Erythroblast (primary cell): Measurements from ENCODE around the gene RAB44.

Experiments used
- DNase-seq, 2 experiments: peaks; one replicate each; lab custom pipeline; 2025; lab: John Stamatoyannopoulos, UW
- GATA1 ChIP-seq: IDR thresholded peaks from 2 replicates; pipeline ENCODE4 v1.6.1; 2011; ENCODE audit warnings: low read depth, mild to moderate bottlenecking, control low read depth, low read length, moderate library complexity
- POLR2A ChIP-seq: IDR thresholded peaks from 2 replicates; pipeline ENCODE4 v1.6.1; 2011; ENCODE audit warnings: mild to moderate bottlenecking, low read length

Gene RAB44

GRCh38 chr6:36757943-36758508 is 60.4 kb downstream of the RAB44 start:
- TF ChIP-seq GATA1: no peak
- TF ChIP-seq POLR2A: no peak
- no peak for DNase-seq

GRCh38 chr6:36758516-36759147 is 61.0 kb downstream of the RAB44 start:
- TF ChIP-seq POLR2A (no peak), GATA1 (no peak)
- DNase-seq: no peak

GRCh38 chr6:36759148-36759759 is 61.6 kb downstream of the RAB44 start:
- peak; percentile 73 to 86 for DNase-seq
- TF ChIP-seq POLR2A: no peak
- no peak for TF ChIP-seq GATA1

DNA sequence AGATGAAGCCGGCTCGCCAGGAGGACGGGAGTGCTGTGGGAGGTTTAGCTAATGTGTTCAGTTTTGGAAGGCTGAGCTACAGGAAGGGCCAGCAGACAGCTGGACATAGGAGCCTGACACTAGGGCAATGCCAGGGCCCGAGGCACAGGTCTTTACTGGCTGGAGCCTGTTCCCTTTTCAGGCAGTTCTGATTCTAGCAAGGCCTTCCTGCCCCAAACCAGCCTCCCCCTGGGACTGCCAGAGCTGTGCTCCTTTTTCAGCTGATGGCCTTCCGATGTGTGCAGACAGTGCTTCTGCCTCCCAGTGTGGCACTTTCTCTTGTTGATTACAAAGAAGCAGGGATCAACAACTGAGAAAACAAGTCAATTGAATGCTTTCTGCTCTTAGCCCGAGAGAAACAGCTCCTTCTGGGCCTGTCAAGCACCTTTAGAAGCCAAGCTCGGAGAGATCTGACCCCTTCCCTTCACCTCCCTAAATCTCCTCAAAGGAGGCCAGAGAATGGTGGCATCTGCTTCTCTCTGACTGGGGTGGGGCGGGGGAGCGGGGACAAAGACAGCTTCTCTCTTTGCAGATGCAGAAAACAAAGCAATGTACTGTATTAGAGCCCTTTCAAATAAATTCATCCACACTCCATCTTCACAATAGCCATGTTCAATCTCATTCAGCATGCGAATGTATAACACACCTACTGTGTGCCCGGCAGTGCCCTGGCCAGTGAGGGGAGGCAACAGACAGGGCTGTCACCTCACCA is 63.2 kb downstream of the RAB44 start:
- DNase-seq: no peak
- no peak for TF ChIP-seq POLR2A
- no peak for TF ChIP-seq GATA1

- DNase-seq: no peak
- TF ChIP-seq GATA1 (no peak), POLR2A (no peak)
Measured at GRCh38 chr6:36762123-36762522, 64.5 kb downstream of the RAB44 start.

DNA sequence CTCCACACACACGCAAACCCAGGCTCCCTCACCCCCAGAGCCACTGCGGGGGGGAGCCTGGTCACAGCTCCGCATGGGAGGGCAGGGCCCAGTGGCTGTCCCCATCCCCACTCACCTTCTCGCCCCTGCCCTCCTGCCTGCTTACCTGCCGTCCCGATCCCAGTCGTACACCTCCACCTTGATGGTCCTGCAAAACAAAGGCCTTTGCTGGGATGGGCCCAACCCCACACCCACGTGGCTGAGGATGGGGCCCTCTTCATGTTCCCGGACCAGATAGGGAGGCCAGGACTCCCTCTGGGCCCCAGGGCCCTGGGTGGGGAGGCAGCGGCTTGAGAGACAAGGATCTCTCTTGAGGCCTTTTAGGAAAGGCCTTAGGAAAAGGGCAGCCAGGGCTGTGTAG is 67.6 kb downstream of the RAB44 start:
- TF ChIP-seq GATA1 (no peak), POLR2A (no peak)
- DNase-seq: no peak

- DNase-seq: peak; percentile 80 to 90
- no peak for TF ChIP-seq GATA1
- no peak for TF ChIP-seq POLR2A
Measured at GRCh38 chr6:36765594-36766398, 68.2 kb downstream of the RAB44 start.

DNA sequence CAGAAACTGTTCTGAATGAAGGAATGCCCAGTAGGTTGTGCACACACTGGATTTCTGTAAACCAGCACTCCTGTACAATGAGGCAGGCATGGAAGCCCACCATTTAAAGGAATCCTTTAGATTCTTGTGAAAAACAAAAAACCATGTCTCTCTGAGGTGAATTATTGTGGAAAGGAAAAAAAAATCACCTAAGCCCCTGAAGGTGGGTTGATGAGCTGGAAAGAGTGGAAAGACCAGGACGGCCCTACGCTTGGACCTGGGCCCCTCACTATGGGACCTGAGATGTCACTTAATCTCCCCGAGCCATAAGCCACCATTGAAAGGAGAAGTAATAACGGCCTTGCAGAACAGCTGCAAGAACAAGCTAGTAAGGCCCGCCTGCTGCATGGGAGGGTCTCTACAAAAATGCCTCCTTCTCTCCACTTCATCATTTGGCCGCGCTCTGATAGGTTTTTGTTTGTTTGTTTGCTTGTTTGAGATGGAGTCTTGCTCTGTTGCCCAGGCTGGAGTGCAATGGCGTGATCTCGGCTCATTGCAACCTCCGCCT is 68.8 kb downstream of the RAB44 start:
- TF ChIP-seq POLR2A: no peak

DNA sequence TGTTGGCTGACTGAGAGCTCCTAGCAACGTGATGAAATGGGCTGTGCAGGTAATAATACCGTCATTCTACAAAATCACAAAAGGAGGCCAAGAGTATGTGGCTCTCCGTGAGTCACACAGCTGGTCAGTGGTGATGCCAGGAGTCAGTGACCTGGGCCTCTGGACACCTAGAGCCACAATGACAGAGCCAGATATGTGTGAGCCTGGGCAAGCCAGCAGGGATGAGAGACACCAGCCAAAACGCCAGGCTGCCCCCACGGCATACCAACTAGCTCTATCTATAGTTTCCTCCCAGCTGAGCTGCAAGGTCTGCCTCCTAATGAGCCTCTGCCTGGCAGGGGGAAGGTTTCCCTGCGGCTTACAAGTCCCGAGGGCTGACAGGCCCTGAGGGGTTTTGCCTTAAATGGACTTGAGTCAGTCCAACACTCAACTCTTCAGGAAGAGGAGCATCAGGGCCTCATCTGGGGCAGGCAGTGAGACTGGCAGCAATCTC is 71.6 kb downstream of the RAB44 start:
- DNase-seq: no peak
- TF ChIP-seq GATA1: no peak
- no peak for TF ChIP-seq POLR2A

More for the DNA sequence above, 68.8 kb downstream of the RAB44 start:
- no peak for DNase-seq

GRCh38 chr6:36769676-36770499 is 72.3 kb downstream of the RAB44 start:
- DNase-seq: no peak
- TF ChIP-seq GATA1: no peak
- TF ChIP-seq POLR2A: no peak

- no peak for DNase-seq
- TF ChIP-seq GATA1: no peak
- TF ChIP-seq POLR2A: no peak
Measured at GRCh38 chr6:36771145-36771544, 73.5 kb downstream of the RAB44 start.

DNA sequence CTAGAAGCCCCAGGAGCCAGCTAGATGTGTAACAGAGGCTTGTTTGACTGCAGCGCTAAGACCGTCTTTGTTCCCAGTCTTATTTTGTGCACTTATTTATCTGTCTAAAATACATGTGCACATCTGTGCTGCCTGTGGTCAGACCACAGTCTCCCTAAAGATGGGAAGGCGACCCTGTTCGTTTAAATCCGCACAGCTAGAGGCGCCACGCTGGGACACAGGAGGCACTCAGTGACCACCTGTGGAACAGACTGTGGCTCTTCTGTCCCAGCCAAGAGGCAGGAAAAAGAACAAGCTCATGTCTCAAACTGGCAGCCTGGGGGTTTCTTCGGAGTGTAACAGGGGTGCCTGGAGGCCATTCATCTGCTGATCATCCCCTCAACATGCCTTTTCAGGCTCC is 74.8 kb downstream of the RAB44 start:
- TF ChIP-seq GATA1 (no peak), POLR2A (no peak)
- no peak for DNase-seq

DNA sequence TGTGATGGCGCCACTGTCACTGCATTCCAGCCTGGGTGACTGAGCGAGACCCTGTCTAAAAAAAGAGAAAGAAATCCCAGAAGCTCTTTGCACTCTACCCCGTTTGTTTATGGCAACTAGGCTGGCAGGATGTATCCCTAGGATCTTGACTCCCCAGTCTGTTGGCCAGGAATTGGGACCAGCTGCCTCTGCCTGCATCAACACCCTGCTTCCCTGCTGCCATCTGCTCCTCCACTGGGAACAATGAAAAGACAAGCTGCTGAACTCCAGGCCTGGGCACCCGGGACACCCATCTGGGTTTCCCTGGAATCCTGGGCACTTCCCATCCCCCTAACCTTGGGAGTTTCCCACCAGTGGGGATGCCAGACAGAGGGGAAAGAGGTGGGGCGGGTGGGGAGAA is 76.7 kb downstream of the RAB44 start:
- TF ChIP-seq GATA1: no peak
- TF ChIP-seq POLR2A: no peak
- no peak for DNase-seq
